Left renal cortex interstitium (tissue), 4 donors: ENCODE measurements around the gene SPDYE6. TPM values are rescaled to one million over a fixed set of nuclear protein-coding genes. Genes with fewer than 3 reads are reported as not detected.
"Not testable (repeated sequence)": the region's sequence is repeated elsewhere in the genome, so short reads cannot be mapped to it uniquely, and the experiment has no call there.

ENCODE experiments used
- DNase-seq, 4 donors: peaks; one replicate each; pipeline ENCODE4 v3.0.0-alpha.2; 2013; ENCODE audit warnings: low read depth in 4 of 4, low spot score in 2 of 4, missing footprints in 1 of 4
- polyA plus RNA-seq, 4 donors: library from polyadenylated mRNA; unstranded; fragments of 120-200 nt; gene quantifications; one replicate each; pipeline ENCODE4 v1.2.1, GENCODE V29; 2013; ENCODE audit not compliant: insufficient read length in 4 of 4

The SPDYE6 gene
- polyA plus RNA-seq, 4 donors = 0.65 to 10.2 (median 3.7) TPM

DNA sequence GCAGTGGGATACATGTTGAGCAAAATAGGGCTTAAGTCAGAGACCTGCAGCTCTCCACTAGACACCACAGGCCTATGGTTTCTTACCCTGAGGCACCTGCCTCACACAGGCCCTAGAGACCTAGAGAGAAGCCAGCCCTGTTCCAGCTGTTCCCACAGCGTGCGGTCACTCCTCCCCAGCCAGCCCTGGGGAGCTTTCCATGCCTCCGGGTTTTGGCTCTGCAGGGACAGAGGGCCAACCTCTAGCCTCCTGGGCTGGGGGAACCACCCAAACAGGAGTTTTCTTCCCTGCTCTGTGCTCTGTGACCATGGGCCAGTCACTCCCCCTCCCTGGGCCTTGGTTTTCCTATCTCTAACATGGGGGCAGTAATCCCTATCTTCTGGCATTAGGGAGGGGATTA, 36.6 kb downstream of the SPDYE6 start:
- no peak for DNase-seq

DNA sequence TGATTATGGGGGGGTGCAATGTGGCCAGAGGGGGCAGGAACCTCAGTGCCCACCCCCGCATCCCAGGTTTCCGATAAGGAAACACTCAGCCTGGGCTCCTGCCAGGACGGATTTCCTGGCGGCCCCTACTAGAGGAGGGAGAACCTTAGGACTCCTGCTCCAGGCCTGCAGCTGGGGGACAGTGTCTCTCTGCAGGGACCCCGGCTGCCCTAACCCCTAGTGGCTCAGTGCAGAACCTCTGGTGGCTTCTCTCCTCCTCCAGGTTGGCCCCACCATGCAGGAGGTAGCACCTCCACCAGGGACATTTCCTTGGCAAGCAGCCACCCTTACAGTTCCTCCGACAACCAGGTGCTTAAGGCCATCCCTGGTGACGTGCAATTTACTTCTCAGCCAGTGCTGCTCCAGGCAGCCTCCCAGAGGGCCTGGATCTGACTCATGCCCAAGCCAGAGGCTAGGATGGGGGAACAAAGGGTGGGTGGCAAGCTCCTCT, 37.7 kb downstream of the SPDYE6 start:
- DNase-seq = no peak

DNA sequence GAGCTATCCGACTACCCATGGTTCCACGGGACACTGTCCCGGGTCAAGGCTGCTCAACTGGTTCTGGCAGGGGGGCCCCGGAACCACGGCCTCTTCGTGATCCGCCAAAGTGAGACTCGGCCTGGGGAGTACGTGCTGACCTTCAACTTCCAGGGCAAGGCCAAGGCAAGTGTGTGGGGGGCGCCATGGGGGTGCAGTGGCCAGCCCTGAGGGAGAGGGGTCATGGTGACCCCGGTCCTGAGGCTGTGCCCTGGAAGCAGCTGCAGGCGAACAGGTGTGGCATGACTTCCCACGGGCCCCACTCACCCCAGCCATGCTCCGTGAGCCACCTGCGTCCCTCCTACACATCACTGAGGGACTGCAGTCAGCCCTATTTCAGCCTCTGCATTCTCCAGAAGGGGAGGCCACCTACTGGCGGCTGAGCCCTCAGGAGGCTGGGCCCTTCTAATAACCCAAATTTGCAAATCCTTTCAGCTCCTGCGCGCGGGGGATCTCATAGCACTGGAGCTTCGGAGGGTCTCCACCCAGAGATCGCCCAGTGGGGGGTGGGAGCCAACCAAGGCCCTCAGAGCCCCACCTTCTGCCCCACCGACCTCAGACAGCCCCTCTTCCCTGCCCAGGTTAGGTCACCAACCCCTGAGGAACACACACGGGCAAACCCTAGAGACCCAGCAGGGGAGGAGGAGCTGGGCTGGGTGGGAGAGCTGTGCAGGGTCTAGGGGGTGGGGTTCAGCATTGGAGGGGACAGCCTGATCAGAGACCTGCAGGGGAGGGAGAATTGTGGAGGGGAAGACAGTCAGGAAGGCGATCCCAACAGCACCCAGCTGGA, 38.8 kb downstream of the SPDYE6 start:
- no peak for DNase-seq

DNA sequence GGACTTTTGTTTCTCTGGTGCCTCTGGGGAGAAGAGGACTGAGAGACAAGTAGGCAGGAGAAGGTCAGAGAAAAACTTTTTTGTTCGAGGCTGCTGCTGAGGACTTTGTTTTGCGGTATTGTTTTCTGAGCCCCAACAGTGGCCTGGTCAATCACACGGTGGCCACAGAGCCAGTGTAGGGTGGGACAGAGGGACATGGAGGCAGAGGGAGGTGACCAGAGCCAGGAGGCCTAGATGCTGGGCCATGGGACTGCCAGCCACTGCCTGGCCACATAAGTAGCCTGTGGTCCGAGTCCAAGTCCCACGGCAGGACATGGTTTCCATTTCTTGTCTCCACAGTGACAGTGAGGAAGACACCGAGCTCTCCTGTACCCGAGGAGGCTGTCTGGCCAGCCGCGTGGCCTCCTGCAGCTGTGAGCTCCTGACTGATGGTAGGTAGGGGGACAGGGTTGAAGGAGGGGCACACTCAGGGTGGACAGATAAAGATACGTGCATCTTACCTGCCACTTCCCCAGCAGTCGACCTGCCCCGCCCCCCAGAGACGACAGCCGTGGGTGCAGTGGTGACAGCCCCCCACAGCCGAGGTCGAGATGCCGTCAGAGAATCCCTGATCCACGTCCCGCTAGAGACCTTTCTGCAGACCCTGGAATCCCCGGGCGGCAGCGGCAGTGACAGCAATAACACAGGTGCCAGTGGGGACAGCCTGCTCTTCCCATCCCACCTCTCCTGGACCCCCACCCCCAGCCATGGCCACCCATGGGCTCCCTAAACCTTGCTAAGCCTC, 42.1 kb downstream of the SPDYE6 start:
- DNase-seq = no peak

DNA sequence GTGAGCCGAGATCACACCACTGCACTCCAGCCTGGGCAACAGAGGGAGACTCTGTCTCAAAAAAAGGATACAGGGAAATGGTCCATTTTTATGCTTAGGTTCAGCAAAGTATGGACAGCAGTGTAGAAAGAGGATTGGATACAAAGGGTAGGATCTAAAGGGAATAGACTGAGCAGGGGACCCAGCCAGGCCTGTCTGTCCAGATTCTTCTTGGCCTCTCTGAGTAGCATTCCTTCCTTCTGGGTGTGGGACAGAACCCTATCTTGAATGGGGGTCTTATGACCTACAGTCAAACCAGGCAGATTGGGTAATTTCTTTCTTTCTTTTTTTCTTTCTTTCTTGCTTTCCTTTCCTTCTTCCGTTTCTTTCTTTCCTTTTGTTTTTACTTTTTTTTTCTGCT, 43.9 kb downstream of the SPDYE6 start:
- no peak for DNase-seq

DNA sequence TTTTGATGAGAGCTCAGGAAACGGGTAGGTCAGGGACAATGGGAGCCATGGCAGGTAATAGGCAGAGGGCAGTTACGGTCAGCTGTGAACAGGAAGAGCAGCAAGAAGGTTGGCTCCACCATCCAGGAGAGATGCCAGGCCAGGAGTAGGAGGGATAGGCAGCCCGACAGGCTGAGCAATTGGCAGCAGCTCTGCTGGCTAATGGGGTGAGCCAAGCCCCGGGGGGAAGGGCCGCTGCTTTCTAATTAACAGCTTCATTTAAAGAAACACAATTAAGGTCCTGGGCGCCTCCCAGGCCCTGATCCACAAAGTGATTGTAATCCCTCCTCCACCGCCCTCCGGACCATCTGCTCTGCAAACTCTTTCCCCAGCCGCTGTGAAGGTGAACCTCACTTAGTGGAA, 45.8 kb downstream of the SPDYE6 start:
- no peak for DNase-seq

DNA sequence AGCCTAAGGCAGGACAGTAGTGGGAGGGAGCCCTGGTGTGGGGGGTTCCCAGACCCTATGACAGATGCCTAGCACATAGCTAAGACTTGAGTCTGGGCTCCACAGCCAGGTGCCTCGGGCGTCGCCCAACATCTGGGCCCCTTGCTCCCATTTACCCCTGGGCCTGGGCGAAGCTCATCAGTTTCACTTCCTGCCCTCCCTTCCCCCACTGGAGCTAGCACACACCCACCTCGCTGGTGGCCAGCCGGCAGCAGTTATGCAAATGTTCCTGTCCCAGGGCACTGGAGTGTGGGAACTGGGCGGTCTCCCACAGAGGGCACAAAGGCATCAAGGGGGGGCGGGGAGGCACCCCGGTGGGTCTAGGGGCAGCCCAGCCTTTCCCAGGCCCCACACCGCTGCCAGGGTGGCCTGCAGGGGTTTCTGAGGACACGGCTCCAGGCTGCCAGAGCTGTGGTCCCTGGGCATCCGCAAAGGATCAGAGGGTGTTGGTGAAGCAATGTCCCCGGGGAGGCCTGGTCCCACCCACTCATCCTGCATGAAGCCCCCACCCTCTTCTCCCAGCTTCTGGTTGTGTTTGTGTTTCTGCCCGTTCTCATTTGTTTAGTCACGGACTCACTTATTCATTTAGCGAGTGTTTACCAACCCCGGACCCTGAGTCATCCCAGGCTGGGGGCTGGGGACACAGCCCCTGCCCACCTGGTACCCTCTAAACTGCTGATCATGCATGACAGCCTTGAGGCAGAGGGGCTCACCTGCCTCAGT, 49.1 kb downstream of the SPDYE6 start:
- DNase-seq = peak in 1 of 4 donors; percentile 68

DNA sequence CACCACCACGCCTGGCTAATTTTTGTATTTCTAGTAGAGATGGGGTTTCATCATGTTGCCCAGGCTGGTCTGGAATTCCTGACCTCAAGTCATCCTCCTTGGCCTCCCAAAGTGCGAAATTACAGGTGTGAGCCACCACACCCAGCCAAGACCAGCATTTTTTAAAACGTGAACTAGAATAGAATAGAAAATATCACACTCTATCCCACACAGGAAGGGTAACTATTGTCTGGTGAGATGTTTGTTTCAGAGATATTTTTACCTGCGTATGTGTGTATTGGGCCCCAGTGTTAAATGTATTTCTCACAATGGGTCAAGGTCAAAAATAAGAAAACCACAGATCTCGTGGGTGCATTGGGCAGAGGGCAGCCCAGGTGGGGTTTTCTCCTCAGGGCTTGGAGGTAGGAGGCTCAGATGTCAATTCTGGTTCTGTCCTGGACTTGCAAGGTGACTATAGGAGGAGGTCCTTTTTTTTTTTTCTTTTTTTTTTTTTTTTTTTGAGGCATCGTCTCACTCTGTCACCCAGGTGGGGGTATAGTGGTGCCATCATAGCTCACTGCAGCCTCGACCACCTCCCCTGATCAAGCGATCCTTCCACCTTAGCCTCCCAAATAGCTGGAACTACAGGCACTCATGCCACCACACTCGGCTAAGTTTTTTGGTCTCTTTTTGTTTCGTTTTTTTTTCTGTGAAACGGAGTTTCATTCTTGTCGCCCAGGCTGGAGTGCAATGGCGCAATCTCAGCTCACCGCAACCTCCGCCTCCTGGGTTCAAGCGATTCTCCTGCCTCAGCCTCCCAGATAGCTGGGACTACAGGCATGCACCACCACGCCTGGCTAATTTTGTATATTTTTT, 50.6 kb downstream of the SPDYE6 start:
- no peak for DNase-seq

DNA sequence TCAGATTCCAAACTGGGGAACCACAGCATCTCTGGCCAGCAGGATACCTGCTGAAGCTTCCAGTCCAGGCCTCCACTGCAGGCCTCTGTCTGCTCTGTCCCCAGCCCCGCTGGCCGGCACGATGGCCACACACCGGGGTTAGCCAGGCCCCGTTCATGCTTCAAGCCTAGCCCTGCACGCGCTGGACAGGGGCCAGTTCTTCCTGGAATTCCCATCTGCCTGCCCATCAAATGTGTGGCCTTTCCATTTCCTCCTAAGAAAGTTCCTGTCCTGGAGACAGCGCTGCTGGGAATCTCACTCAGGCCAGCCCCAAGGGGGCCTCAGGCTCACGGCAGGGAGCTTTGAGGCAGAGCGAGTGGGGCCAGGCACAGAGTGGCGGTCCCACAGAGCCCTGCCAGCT, 51.6 kb downstream of the SPDYE6 start:
- no peak for DNase-seq

DNA sequence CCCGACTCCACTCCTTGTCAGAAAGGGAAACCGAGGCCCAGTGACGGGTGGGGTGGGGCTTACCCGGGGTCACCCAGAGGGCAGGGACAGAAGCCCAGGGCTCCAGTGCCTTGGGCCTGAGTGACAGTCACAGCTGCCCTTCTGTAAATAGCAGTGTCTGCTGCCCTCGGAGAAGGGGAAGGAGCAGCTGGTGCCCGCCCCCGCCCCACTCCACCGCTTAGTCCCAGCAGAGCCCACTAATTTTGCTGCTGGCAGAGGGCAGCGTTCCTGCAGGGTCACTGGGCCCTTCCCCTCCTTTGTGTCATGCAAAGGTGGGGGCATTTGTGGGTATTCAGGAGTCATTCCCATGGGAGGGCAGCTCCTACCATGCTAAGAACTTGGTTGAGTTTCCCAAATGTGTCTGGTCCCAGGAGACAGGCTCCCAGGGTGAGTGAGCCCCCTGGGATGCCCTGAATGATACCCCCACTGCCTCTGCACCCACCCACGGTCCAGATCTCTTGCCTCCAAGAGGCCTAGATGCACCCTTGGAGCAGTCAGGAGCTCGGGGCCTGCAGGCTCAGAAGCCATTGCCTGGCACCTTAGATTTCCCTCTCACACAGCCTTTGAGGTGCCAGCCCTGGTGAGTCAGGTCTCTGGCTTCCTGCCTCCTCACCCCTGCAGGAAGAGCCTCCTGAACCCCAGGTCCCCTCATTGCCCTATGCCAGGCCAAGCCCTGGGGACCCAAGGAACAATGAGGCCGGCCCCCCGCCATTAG, 52.4 kb downstream of the SPDYE6 start:
- DNase-seq = no peak

DNA sequence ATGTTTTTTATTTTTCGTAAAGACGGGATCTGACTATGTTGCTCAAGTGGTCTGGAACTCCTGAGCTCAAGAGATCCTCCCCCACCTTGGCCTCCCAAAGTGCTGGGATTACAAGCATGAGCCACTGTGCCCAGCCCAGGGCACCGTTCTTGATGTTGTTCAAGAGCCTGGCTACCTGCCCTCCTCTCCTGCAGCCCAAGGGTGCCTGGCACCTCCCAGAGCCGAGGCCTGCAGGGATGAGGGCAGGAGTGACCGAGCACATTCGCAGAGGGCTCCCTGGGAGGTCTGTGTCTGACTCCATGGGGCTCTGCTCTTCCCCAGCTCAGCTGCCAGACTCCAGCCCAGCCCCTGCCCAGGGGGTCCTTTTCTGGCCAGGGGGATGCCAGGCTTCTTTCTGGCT, 54.2 kb downstream of the SPDYE6 start:
- DNase-seq = no peak

DNA sequence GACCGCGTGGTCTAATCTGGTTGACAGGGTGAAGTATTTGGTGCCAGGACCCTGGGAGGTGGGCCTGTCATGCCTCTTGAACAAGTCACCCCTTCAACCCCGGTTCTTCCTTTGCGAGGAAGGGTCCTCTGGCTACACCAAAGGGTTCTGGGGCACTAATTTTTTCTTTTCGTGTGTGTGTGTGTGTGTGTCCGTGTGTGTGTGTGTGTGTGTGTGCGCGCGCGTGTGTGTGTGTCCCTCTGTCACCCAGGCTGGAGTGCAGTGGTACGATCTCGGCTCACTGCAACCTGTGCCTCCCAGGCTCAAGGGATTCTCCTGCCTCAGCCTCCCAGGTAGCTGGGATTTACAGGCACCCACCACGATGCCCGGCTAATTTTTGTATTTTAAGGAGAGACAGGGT, 54.9 kb downstream of the SPDYE6 start:
- DNase-seq = not testable (repeated sequence)

DNA sequence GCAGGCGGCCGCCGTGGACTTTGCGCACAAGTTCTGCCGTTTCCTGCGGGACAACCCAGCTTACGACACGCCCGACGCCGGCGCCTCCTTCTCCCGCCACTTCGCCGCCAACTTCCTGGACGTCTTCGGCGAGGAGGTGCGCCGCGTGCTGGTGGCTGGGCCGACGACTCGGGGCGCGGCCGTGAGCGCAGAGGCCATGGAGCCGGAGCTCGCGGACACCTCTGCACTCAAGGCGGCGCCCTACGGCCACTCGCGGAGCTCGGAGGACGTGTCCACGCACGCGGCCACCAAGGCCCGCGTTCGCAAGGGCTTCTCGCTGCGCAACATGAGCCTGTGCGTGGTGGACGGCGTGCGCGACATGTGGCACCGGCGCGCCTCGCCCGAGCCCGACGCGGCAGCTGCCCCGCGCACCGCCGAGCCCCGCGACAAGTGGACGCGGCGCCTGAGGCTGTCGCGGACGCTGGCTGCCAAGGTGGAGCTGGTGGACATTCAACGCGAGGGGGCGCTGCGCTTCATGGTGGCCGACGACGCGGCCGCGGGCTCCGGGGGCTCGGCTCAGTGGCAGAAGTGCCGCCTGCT, 55.5 kb downstream of the SPDYE6 start:
- no peak for DNase-seq

DNA sequence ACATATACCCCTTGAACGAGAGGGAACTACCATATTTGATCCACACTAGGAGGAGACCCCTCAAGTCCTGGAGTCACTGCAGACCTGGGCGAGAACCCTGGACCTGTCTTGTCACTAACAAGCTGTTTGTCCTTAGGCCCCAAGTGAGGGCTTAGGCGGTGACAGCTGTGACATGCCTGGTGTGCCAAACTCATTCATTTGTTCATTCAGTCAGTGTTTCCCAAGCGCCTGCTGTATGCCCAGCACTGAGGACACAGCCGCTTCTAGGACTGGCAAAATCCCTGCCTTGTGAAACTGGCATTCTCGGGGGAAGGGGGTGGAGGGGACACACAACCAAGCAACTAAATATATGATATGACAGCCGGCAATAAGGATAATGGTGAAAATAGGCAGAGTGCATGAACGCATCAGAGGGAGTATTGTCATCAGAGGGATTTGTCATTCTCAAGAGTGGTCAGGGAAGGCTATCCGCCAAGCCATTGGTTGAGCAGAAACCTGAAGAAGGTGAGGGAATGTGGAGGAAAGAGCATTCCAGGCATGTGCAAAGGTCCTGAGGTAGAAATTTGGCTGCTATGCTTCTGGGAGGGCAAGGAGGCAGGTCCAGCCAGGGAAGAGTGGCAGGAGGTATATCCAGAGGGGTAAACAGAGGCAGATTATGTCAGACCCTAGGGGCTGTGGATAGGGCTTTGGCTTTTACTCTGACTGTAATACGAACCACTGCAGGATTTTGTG, 58.6 kb downstream of the SPDYE6 start:
- no peak for DNase-seq

DNA sequence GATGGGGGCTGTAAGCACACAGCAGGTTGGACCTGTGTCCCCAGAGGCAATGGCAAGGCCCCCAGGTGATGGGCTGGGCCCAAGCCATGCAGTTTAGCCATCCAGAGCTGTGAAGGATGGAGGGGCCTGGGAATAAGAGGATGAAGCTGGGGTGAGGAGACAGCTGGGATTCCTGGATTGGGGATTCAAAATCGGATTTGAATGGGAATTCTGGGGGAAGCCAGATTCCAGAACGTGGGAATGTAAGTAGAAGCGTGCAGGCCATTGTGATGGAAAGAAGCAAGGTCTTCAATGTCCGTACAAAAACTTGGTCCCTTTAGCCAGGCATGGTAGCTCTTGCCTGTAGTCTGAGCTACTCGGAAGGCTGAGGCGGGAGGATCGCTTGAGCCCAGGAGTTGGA, 59.7 kb downstream of the SPDYE6 start:
- DNase-seq = no peak

DNA sequence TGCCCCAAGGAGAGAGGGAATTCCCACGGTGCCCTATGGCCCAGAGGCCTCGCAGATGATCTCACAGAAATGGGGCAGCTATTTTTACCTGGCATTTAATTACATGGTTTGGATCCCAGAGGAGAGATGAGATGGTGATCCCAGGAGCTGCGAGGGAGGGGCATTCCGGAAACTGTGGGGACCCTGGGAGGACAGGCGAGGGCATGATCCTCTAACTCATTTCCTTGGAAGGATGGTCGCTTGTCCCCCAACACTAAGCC, 60.1 kb downstream of the SPDYE6 start:
- DNase-seq = no peak
